ENCODE measurements around the gene PSORS1C2.

PSORS1C2 gene

DNA sequence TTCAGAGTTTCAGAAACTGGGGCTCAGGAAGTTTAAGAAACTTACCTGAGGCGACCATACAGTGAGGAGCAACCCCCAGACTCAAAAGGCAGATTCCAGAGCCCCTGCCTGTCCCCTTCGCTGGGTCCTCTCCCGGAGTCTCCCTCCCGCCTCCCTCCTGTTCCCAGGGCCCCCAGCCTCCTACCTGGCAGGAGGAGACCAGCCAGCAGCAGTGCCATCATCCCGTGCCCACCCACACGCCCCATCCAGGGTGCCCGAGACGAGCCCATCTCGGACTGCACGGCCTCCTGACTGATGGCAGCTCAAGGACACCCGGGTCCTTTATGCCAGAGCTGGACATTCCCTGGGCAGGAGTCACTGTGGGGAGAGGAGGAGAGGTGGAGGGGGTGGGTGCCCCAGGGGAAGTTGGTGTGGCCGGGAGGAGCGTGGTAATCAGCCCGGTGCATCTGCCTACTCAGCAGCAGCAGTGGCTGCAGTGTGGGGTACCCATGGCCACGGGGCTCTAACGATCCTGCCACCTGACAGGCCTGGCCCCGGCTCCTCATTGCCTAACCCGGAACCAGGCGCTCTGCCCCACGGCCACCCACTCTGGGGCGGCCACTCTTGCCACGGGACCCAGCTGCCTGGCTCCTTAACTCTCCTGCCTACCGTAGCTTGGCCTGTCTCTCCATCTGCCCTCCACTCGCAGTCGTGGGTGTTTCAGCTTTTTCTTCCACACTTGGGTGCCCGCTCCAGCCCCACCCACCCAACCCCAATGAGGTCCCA, 18.5 kb downstream of the PSORS1C2 start, which contains the start of gene CDSN:
TSS of gene CDSN (minus strand) at position 296 of the 765 bp plus-strand sequence. CDS start at position 269, 27 bp downstream.
- H3K4me3 ChIP-seq (replicated peaks; ENCODE audit: low read depth, low read length): no peak within 1 kb of the TSS
- TF ChIP-seq, protein P1, sequence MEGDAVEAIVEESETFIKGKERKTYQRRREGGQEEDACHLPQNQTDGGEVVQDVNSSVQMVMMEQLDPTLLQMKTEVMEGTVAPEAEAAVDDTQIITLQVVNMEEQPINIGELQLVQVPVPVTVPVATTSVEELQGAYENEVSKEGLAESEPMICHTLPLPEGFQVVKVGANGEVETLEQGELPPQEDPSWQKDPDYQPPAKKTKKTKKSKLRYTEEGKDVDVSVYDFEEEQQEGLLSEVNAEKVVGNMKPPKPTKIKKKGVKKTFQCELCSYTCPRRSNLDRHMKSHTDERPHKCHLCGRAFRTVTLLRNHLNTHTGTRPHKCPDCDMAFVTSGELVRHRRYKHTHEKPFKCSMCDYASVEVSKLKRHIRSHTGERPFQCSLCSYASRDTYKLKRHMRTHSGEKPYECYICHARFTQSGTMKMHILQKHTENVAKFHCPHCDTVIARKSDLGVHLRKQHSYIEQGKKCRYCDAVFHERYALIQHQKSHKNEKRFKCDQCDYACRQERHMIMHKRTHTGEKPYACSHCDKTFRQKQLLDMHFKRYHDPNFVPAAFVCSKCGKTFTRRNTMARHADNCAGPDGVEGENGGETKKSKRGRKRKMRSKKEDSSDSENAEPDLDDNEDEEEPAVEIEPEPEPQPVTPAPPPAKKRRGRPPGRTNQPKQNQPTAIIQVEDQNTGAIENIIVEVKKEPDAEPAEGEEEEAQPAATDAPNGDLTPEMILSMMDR (IDR thresholded peaks at IDR 0.05; ENCODE audit: low read depth, low read length, missing control alignments): no peak
- DNase-seq (ENCODE audit: extremely low read depth, low read depth): no peak

DNA sequence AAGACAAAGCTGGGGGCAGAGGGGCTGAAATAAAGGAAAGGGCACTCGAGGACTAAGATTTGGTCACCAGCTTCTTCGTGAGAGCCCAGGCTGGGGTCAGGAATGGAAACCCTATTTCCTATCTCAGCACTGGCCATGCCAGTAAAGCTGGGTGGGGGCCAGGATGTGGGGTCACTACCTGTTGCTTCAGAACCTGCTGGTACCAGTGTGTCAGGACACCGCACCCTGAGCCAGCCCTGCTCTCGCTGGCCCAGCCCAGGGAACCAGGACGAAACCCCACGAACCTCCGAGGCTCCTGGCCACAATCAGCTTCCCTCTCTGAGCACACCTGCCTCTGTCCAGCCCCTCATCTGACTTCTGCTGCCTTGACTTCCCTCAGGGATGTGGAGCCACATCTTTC, 20.7 kb downstream of the PSORS1C2 start:
- H3K4me3 ChIP-seq (replicated peaks; ENCODE audit: low read depth, low read length): no peak overlapping the region
- no peak for DNase-seq (ENCODE audit: extremely low read depth, low read depth)
- TF ChIP-seq, protein P1 (IDR thresholded peaks at IDR 0.05; ENCODE audit: low read depth, low read length, missing control alignments): no peak

DNA sequence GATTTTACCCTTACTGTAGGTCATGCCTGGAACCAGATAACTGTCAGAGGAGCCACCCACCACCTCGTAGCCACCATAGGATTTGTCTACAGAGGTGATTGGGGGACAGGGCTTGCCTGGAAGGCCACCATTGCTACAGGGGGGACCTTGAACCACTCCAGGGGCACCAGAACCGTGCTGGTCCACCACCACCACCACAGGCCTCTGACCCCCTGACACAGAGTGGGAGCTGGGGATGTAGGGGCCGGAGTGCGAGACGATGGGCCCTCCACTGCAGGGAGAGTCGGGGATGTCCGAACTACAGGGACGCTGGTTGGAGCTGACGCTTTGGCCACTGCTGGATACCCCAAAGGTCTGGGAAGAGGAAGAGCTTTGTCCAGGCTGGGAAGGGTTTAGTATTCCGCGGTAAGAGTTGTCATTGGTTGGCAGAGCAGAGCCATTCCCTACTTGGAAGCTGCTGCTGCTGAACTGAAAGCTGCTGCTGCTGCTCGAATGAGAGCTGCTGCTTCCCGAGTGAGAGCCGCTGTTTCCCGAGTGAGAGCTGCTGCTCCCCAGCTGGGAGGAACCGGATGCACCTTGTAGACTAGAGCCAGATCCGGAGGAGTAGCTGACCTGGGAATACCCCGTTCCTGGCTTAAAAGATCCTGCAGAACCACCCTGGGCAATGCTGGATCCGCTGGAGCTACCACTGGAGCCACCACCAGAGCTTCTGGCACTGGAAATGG, 22.0 kb downstream of the PSORS1C2 start:
- H3K4me3 ChIP-seq (replicated peaks; ENCODE audit: low read depth, low read length): no peak overlapping the region
- TF ChIP-seq, protein P1 (IDR thresholded peaks at IDR 0.05; ENCODE audit: low read depth, low read length, missing control alignments): no peak
- no peak for DNase-seq (ENCODE audit: extremely low read depth, low read depth)

DNA sequence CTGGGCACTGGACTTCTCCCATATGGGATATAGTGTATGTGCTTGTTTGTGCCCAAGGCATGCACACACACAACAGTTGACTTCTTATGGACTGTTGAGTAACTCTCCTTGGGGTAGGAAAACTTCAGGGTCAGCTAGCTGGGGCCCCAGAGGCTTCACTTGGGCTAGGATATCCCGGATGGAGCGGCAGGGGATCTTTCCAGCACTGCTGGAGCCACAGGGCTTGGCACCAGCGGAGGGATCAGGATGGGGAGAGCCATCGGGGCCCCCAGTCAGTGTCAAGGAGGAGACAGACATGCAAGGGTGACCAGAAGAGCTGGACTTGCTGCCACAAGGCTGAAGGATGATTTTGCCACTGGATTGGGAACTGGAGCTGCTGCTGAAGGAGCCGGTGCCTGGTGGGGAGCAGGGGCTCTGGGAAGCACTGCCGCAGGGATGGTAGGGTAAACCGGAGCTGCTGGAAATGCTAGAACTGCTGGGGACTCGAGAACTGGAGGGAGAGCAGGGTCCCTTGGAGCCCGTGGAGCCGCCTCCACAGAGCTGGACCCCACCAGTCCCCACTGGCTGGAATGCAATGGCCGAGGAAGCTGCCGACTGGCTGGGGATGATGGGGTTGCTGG, 22.8 kb downstream of the PSORS1C2 start:
- TF ChIP-seq, protein P1 (IDR thresholded peaks at IDR 0.05; ENCODE audit: low read depth, low read length, missing control alignments): no peak
- no peak for DNase-seq (ENCODE audit: extremely low read depth, low read depth)
- H3K4me3 ChIP-seq (replicated peaks; ENCODE audit: low read depth, low read length): no peak overlapping the region

GRCh38 chr6:31114970-31115849, 23.7 kb downstream of the PSORS1C2 start:
- H3K4me3 ChIP-seq (replicated peaks; ENCODE audit: low read depth, low read length): peak overlapping the region; percentile 1; the same call in 1 of the 2 replicates
- TF ChIP-seq, protein P1 (IDR thresholded peaks at IDR 0.05; ENCODE audit: low read depth, low read length, missing control alignments): peak; percentile 27
- DNase-seq (ENCODE audit: extremely low read depth, low read depth): no peak

- peak; percentile 75 for DNase-seq (ENCODE audit: extremely low read depth, low read depth)
- peak within 1 kb of the TSS; percentile 1; the same call in 1 of the 2 replicates for H3K4me3 ChIP-seq (replicated peaks; ENCODE audit: low read depth, low read length)
- TF ChIP-seq, protein P1 (IDR thresholded peaks at IDR 0.05; ENCODE audit: low read depth, low read length, missing control alignments): no peak
Measured at GRCh38 chr6:31114541-31114878, 24.4 kb downstream of the PSORS1C2 start, which contains the start of gene PSORS1C1. Gene PSORS1C1, plus strand, starts transcription at chr6:31114800. Its CDS starts 14,833 bp downstream, at chr6:31129633.
